Measurements from ENCODE around the gene UFM1. TPM values are rescaled to one million over a fixed set of nuclear protein-coding genes. Genes with fewer than 3 reads are reported as not detected.
"Not testable (repeated sequence)": the region's sequence is repeated elsewhere in the genome, so short reads cannot be mapped to it uniquely, and the experiment has no call there.

UFM1 gene
- total RNA-seq, 4 donors from 2014 or later: 35.9 to 42.9 (median 38.0) TPM

DNA sequence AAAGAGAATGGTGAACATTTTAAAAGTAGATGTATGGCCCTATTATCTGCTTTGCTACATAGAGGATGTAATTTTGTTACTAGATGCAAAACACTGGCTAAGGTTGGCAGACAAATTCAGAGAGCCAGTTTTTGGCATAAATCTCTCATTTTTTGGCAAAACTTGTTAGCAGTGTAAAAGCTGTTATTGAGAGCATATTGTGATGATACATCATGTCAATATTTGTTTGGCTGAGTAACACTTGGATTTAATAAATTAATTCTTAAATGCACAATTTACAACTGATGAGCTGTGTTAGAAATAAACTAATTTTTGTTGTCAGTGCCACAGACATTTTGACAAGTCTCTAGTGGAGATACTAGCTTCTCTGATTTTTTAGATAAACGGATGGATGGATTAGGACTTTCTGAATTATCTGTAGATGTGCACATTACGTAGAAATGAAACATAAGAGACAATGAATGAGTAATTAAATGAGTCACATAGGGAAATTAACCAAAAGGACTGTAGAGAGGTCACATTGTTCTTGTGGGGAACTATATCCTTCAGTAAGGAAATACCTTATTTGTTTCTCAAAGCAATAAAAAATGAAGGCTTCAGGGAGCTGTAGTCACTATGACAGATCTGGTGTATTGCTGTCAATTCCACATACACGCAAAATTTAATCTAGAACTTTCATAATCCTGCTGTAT, 17.4 kb downstream of the UFM1 start:
- 48 to 52% methylated on average over 3 of the region's 3 CpGs for WGBS, 2 donors
- no peak for TF ChIP-seq POLR2A (IDR thresholded peaks at IDR 0.05)
- TF ChIP-seq, protein P1, sequence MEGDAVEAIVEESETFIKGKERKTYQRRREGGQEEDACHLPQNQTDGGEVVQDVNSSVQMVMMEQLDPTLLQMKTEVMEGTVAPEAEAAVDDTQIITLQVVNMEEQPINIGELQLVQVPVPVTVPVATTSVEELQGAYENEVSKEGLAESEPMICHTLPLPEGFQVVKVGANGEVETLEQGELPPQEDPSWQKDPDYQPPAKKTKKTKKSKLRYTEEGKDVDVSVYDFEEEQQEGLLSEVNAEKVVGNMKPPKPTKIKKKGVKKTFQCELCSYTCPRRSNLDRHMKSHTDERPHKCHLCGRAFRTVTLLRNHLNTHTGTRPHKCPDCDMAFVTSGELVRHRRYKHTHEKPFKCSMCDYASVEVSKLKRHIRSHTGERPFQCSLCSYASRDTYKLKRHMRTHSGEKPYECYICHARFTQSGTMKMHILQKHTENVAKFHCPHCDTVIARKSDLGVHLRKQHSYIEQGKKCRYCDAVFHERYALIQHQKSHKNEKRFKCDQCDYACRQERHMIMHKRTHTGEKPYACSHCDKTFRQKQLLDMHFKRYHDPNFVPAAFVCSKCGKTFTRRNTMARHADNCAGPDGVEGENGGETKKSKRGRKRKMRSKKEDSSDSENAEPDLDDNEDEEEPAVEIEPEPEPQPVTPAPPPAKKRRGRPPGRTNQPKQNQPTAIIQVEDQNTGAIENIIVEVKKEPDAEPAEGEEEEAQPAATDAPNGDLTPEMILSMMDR (IDR thresholded peaks at IDR 0.05): no peak
- no peak for DNase-seq (ENCODE audit: low spot score in 2 of 2)

DNA sequence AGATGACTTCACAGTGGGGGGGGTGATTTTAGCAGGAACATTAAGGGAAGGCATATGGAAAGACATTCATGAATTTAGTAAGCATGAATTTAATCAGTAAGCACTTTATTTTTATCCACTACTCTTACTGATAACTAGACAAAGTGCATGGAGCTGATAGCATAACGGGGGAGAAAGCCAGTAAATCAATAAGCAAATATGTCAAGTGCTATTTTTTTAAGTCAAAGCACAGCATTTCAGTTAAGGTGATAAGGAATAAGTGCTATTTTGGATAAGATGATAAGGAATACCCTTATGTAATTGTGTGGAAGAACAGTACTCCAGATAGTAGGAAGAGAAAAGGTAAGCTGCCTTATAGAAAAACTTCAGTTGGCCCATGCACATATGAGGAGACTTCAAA, 19.4 kb downstream of the UFM1 start:
- 63 to 83% methylated on average over 1 of the region's 1 CpG for WGBS, 2 donors
- H3K4me3 ChIP-seq (ENCODE audit: low read depth, poor library complexity, severe bottlenecking): no peak overlapping the region
- intact Hi-C loops (cut with DNase I; ENCODE audit: low total_unique reads): no loop called here
- no peak for DNase-seq (ENCODE audit: low spot score in 2 of 2)
- TF ChIP-seq POLR2A (IDR thresholded peaks at IDR 0.05): no peak
- TF ChIP-seq, protein P1 (IDR thresholded peaks at IDR 0.05): no peak

More for the DNA sequence above, 17.4 kb downstream of the UFM1 start:
- intact Hi-C loops (cut with DNase I; ENCODE audit: low total_unique reads): no loop called here
- no peak overlapping the region for H3K4me3 ChIP-seq (ENCODE audit: low read depth, poor library complexity, severe bottlenecking)

DNA sequence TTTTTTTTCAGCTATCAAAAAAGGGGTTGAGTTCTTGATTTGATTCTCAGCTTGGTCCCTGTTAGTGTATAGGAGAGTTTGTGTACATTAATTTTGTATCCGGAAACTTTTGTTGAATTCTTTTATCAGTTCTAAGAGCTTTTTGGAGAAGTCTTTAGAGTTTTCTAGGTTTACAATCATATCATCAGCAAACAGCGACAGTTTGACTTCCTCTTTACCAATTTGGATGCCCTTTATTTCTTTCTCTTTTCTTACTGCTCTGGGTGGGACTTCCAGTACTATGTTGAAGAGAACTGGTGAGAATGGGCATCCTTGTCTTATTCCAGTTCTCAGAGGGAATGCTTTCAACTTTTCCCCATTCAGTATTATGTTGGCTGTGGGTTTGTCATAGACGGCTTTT, 20.4 kb downstream of the UFM1 start:
- intact Hi-C loops (cut with DNase I; ENCODE audit: low total_unique reads): not testable (repeated sequence)

DNA sequence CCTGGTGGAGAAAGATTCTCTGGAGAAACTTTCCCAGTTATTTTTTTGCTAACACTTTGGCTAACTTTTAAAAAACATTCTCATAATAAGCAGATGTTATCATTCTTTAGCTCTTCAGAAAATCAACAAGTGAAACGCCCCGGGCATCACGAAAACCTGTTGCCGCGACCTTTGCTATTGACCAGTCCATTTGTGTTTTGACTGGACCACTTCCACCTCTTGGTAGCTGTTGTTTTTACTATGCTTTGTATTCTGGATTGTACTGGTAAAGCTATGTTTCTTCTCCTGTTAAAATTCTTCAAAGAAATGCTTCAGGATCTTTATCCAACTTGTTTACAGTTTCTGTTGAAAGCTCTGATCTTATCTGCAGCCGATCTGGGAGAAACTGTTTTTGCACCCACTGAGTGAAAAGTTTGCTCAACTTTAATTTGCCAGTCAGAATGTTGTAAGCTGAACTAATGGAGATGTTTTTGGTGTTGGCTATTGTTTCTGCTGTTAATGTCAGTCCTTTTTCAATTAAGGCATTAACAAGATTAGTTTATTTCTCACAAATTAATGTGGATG, 23.3 kb downstream of the UFM1 start:
- 54 to 58% methylated on average over 6 of the region's 6 CpGs for WGBS, 2 donors
- DNase-seq (ENCODE audit: low spot score in 2 of 2): no peak
- intact Hi-C loops (cut with DNase I; ENCODE audit: low total_unique reads): no loop called here
- TF ChIP-seq, protein P1 (IDR thresholded peaks at IDR 0.05): no peak
- TF ChIP-seq POLR2A (IDR thresholded peaks at IDR 0.05): no peak
- no peak overlapping the region for H3K4me3 ChIP-seq (ENCODE audit: low read depth, poor library complexity, severe bottlenecking)

More for the DNA sequence above, 20.4 kb downstream of the UFM1 start:
- 88 to 90% methylated on average over 3 of the region's 3 CpGs for WGBS, 2 donors
- DNase-seq (ENCODE audit: low spot score in 2 of 2); H3K4me3 ChIP-seq (ENCODE audit: low read depth, poor library complexity, severe bottlenecking): not testable (repeated sequence)

DNA sequence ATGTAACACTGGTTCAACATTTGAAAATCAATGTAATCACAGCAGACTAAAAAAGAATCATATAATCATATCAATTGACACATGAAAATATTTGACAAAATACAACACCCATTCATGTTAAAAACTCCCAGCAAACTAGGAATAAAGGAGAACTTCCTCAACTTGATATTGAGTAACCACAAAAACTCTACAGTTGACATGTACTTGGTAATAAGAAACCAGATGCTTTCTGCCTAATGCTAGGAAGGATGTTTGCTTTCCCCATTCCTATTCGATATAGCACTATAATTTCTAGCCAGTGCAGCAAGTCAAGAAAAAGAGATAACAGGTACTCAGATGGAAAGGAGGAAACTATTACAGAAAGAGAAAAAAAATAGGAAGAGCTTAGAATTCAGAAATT, 26.9 kb downstream of the UFM1 start:
- H3K4me3 ChIP-seq (ENCODE audit: low read depth, poor library complexity, severe bottlenecking): no peak overlapping the region
- intact Hi-C loops (cut with DNase I; ENCODE audit: low total_unique reads): no loop called here
- DNase-seq (ENCODE audit: low spot score in 2 of 2): no peak
- WGBS, 2 donors: 0% methylated on average over 1 of the region's 1 CpG
- TF ChIP-seq, protein P1 (IDR thresholded peaks at IDR 0.05): no peak
- TF ChIP-seq POLR2A (IDR thresholded peaks at IDR 0.05): no peak

DNA sequence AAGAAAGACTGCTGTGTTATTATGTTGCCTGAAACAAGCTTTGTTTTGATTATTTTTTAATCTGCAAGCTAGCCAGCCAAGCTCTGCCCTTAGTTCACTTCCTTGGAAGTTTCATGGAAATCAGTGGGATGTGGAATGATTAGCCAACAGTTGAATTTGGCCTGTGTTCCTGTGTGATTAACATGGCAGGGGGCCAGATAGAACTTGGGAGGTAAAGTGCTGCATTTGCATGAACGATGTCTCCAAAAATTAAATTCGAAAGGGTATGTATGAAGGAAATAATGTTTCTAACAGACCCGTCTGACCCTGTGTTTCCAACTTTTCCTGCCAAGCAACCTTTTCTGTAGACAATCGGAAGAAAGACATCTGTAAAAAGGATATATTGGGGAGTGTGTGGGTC, 32.2 kb downstream of the UFM1 start:
- H3K4me3 ChIP-seq (ENCODE audit: low read depth, poor library complexity, severe bottlenecking): no peak overlapping the region
- no peak for DNase-seq (ENCODE audit: low spot score in 2 of 2)
- TF ChIP-seq POLR2A (IDR thresholded peaks at IDR 0.05): no peak
- TF ChIP-seq, protein P1 (IDR thresholded peaks at IDR 0.05): no peak
- intact Hi-C loops (cut with DNase I; ENCODE audit: low total_unique reads): no loop called here
- WGBS, 2 donors: 35 to 47% methylated on average over 4 of the region's 4 CpGs

All from lower leg skin (tissue), 4 donors.